Mucosa of descending colon (tissue), 3 donors: ENCODE data around the gene PTCH2. TPM values are rescaled to one million over a fixed set of nuclear protein-coding genes. Genes with fewer than 3 reads are reported as not detected.
"Not testable (repeated sequence)": the region's sequence is repeated elsewhere in the genome, so short reads cannot be mapped to it uniquely, and the experiment has no call there.

ENCODE experiments used
- ATAC-seq: fragments of 200-7000 bp; cut with Tn5 transposase; one replicate; pipeline ENCODE4 v1.9.1; 2020; ENCODE audit warnings: mild to moderate bottlenecking, moderate library complexity
- DNase-seq, 3 donors: peaks; one replicate each; pipeline ENCODE4 v3.0.0-alpha.2; 2020
- H3K36me3 ChIP-seq: fragments of 200-600 bp; one replicate; pipeline ENCODE4 v1.8.0; 2021; ENCODE audit warnings: low read depth, mild to moderate bottlenecking
- H3K4me1 ChIP-seq: fragments of 200-600 bp; one replicate; pipeline ENCODE4 v1.8.0; 2021; ENCODE audit warnings: low read depth, mild to moderate bottlenecking
- H3K4me3 ChIP-seq: fragments of 200-600 bp; one replicate; pipeline ENCODE4 v1.8.0; 2021; ENCODE audit warnings: mild to moderate bottlenecking
- H3K9me3 ChIP-seq: fragments of 200-600 bp; one replicate; pipeline ENCODE4 v1.8.0; 2021; ENCODE audit warnings: mild to moderate bottlenecking
- intact Hi-C, 2 donors: fragments of 100-400 bp; cut with DNase I in 1 of 2; cut with micrococcal nuclease in 1 of 2; formaldehyde crosslinking; loops; one replicate each; pipeline versions ENCODE4 v1.11.0 to v1.11.1; 2022; cut with DNase I, micrococcal nuclease
- total RNA-seq, 3 donors: library from RNA; stranded (reverse); fragmentation: NEBNext Ultra II Directional in 2 of 3; extraction: Animal tissue kit (Norgen Biotek cat#: 25700) in 2 of 3; gene quantifications; one replicate each; pipeline versions ENCODE4 v1.2.1 to v1.2.4, GENCODE V29; 2021 to 2023
- TF ChIP-seq, protein P1 (sequence below): fragments of 200-600 bp; IDR thresholded peaks from one replicate; pipeline ENCODE4 v1.8.0; 2022; ENCODE audit warnings: antibody characterized with exemption, mild to moderate bottlenecking
- donor health status: DM: no; HTN: no; CAD: no; lungs with moderate emphysema.
- donor health status: DM: no; HTN: no; CAD: no.
- donor health status: DM: no; HTN: yes; CAD: no.

PTCH2 gene
- total RNA-seq, 3 donors from 2014 or later = 0.39 to 2.7 (median 0.64) TPM

DNA sequence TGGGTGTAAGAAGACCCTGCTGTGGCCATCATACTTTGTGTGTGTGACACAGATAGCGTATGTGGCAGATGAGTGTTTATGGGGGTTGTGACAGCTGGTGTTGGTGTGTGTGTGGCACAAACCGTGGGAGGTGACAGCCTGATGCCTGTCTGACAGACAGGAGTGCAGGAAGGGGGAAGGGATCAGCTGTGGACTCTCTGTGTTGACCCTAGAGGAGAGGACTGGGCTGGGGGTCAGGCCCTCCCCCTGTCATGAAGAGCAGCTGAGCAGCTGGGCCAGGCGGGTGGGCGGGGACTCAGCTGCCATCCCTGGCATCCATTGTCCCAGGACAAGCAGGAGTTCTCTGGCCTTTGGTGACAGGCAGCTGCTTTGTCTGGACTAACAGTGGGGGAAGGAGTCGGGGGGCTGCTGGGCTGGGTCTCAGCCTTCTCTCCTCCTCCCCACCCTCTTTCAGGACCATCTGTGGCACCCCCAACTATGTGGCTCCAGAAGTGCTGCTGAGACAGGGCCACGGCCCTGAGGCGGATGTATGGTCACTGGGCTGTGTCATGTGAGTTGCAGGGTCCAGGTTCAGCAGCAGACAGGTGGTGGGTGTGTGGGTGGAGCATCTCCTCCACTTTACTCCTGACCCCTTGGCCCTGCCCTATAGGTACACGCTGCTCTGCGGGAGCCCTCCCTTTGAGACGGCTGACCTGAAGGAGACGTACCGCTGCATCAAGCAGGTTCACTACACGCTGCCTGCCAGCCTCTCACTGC, 40.6 kb downstream of the PTCH2 start:
- Histone ChIP-seq H3K4me1 (peaks cover 25% of the 10 kb centered on the region), H3K9me3 (no peaks in the 10 kb centered on the region), H3K36me3 (no peaks in the 10 kb centered on the region), H3K4me3 (no peak overlapping the region)
- intact Hi-C loops = no loop called here
- TF ChIP-seq, protein P1, sequence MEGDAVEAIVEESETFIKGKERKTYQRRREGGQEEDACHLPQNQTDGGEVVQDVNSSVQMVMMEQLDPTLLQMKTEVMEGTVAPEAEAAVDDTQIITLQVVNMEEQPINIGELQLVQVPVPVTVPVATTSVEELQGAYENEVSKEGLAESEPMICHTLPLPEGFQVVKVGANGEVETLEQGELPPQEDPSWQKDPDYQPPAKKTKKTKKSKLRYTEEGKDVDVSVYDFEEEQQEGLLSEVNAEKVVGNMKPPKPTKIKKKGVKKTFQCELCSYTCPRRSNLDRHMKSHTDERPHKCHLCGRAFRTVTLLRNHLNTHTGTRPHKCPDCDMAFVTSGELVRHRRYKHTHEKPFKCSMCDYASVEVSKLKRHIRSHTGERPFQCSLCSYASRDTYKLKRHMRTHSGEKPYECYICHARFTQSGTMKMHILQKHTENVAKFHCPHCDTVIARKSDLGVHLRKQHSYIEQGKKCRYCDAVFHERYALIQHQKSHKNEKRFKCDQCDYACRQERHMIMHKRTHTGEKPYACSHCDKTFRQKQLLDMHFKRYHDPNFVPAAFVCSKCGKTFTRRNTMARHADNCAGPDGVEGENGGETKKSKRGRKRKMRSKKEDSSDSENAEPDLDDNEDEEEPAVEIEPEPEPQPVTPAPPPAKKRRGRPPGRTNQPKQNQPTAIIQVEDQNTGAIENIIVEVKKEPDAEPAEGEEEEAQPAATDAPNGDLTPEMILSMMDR = no peak
- DNase-seq = peak in 2 of 3 donors; percentile 32 to 58
- ATAC-seq = no peak

DNA sequence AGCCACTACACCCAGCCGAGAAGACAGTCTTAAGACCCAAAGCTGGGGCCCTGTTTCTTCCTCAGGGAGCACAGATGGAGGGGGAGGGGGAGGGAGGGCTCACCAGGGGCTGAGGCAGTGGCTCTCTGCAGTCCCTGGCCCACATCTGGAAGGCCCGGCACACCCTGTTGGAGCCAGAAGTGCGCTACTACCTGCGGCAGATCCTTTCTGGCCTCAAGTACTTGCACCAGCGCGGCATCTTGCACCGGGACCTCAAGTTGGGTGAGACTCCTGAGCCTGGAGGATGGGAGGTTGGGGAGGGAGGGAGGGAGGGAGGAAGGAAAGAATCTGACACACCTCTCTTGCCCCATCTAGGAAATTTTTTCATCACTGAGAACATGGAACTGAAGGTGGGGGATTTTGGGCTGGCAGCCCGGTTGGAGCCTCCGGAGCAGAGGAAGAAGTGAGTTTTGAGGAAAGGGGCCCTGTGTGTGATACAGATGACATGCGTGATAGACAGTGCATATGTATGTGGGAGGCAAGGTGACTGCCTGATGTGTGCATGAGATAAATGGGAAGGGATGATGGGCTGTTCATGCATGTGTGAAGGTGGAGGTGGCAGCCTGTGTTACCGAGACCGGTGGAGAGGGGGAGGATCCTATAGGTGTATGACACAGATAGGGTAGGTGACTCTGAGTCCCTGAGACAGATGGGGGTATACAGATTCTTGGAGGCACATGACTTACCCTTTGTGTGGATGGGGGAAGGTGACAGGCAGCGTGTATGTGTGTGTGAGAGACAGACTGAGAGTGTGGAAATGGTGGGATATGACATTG, 41.4 kb downstream of the PTCH2 start:
- H3K36me3 ChIP-seq = no peaks in the 10 kb centered on the region

DNA sequence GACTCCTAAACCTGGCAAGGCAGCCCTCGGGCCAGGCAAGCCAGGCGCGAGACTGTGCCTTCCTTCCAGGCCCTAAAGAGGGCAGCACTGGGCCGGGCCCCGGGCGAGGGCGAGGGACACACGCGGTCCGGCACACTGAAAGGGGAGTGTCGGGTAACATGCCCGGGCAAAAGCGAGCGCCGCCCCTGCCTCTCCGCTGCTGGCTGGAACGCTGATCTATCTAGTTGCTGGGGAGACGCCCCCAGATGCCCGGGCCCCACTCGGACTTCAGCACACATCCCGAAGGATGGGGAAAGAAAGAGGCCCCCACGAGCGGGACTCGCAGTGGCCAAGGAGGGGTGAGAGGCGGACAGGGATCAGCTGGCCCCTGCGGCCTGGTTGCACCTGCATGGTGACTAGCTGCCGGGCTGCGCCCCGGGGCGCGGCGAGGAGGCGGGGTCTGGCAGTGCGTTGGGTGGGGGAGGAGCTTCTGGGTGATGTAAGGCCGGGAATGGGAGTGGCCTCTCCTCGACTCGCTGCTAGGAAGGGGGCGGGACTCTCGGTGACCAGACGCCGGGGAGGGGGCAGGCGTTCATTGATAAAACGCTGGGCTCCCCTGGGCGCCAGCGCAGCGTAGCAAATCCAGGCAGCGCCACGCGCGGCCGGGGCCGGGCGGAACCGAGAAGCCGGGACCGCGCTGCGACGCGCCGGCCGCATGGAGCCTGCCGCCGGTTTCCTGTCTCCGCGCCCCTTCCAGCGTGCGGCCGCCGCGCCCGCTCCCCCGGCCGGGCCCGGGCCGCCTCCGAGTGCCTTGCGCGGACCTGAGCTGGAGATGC, 43.1 kb downstream of the PTCH2 start, which contains the start of gene PLK3:
PLK3 (plus strand) TSS at position 608 of the 815 bp plus-strand sequence; CDS start at position 695, 87 bp downstream.
- TF ChIP-seq, protein P1 = peak; percentile 98
- Histone ChIP-seq H3K4me1 (peaks cover 11% of the 10 kb centered on the region), H3K4me3 (peak within 1 kb of the TSS; percentile 57), H3K9me3 (no peaks in the 10 kb centered on the region), H3K36me3 (no peaks in the 10 kb centered on the region)
- peak; percentile 98 to 99 (median 99) for DNase-seq
- intact Hi-C loops = loop anchor here in 1 of 2 donors (10.0 kb wide), 1 partner anchor 215 kb away; the partner anchor contains the start of genes HECTD3 and UROD
- ATAC-seq = peak; percentile 96

More for the DNA sequence above, 41.4 kb downstream of the PTCH2 start:
- intact Hi-C loops = no loop called here
- peak in 2 of 3 donors; percentile 38 to 66 for DNase-seq
- Histone ChIP-seq H3K4me1 (peaks cover 17% of the 10 kb centered on the region), H3K9me3 (no peaks in the 10 kb centered on the region), H3K4me3 (no peak overlapping the region)
- no peak for ATAC-seq
- TF ChIP-seq, protein P1 = no peak

DNA sequence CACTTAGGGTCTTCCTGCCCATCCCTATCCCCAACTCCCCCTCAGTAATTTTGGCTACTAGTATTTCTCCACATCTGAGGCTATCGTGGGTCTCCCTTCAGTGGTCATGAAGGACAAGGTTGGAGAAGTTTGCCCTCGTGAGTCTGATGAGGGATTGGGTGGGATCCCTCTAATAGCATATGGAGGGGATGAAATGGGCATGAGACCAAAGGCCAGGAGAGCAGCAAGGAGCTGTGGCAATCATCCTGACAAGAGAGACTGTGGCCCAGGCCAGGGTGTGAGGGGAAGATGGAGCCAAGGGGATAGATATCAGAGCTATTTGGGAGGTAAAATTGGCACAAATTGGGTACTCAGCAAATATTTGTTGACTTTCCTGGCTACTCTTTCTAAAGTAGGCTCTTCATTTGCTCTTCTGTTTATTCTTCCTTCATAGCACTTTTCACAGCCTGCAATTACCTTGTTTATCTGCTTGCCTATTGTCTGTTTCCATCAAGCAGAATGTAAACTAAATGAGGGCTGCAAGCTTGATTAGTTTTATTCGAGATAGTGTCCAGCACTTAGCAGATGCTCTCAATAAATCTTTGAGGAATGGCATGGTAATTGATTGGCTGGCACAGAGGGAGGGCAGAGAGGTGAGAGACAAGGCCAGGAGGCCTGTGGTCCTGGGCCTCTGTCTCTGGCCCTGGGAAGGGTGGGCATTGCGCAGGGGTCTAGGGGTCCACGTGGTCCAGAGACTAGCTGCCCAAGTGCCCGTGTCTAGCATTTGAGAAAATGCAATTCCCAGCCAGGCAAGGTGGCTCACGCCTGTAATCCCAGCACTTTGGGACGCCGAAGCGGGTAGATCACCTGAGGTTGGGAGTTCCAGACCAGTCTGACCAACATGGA, 44.3 kb downstream of the PTCH2 start:
- DNase-seq = peak in 2 of 3 donors; percentile 41 to 63
- H3K4me1 ChIP-seq = peaks cover 11% of the 10 kb centered on the region
- no peak overlapping the region for H3K4me3 ChIP-seq
- no peak for ATAC-seq
- intact Hi-C loops = loop anchor here in 1 of 2 donors (10.0 kb wide), 1 partner anchor 216 kb away; the partner anchor contains the start of genes HECTD3 and UROD
- no peaks in the 10 kb centered on the region for H3K9me3 ChIP-seq
- TF ChIP-seq, protein P1 = no peak
- H3K36me3 ChIP-seq = no peaks in the 10 kb centered on the region

DNA sequence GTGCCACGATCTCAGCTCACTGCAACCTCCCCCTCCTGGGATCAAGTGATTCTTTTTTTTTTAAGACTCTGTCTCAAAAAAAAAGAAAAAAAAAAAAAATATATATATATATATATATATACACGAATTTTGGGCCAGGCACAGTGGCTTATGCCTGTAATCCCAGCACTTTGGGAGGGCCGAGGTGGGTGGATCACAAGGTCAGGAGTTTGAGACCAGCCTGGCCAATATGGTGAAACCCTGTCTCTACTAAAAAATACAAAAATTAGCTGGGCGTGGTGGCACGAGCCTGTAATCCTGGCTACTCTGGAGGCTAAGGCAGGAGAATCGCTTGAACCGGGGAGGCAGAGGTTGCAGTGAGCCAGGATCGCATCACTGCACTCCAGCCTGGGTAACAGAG, 45.2 kb downstream of the PTCH2 start:
- not testable (repeated sequence) for ATAC-seq, H3K9me3 ChIP-seq, H3K36me3 ChIP-seq, H3K4me3 ChIP-seq
- DNase-seq = peak in 1 of 3 donors; percentile 44
- intact Hi-C loops = loop anchor here in 1 of 2 donors (10.0 kb wide), 1 partner anchor 217 kb away; the partner anchor contains the start of genes HECTD3 and UROD
- H3K4me1 ChIP-seq = peaks cover 11% of the 10 kb centered on the region
